ENCODE results near the gene MRTFA. TPM values are rescaled to one million over a fixed set of nuclear protein-coding genes. Genes with fewer than 3 reads are reported as not detected.
"Not testable (repeated sequence)": the region's sequence is repeated elsewhere in the genome, so short reads cannot be mapped to it uniquely, and the experiment has no call there.

MRTFA gene
- total RNA-seq, 2 experiments from 2014 or later, result 44.1 to 45.5 TPM

DNA sequence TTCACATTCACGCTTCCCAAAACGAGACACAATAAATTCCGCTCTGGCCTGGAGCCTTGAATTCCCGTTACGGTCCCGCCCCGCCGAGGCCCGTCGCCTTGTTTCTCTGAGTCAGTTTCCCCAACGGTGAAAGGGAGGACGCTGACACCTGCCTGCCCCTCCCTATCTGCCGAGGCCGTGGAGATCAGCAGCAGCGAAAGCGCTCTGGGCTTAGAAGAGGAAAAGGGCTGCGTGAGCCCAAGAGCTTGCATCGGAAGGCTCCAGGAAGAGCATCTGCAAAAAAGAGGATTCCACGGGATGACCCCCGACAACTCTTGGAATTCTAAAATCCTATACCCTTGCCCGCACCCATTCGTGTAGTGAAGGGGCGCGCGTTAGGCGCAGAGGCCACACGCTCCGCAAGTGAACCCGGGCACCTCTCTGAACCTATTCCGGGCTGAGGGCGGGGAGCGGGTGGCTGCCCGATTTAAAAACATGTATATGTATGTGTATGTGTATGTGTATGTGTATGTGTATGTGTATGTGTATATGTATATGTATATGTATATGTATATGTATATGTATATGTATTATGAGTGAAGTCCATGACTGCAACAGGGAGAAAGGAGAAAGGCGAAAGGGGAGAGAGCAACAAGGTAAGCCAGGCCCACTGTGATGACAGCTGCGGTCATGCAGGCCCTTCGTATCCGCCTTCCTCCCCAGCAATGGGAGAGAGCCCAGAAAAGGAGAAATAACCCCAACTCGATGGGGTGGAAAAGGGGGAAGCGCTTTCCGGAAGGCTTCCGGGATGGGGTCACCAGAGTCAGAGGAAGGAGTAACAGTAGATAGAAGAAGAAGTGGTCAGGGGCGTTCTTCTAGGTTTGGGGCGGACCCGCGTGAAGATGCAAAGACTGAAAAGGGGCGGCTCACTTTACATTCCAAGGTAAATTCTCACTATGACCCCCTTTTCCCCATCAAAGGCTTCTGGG is 948 bp upstream of the MRTFA start:
- ChIA-PET POLR2A (interaction anchor here (0.6 to 1.7 kb wide), 11 partner anchors 8 to 458 kb away, joined by 3 to 9 read pairs (median 4); no protein-coding TSS in a partner anchor), CTCF (interaction anchor here (0.7 to 3.1 kb wide), 10 partner anchors 9 to 285 kb away, joined by 3 to 29 read pairs (median 4); no protein-coding TSS in a partner anchor)
- Mint-ChIP-seq H3K27me3 (no peaks in the 10 kb centered on the region), H3K9me3 (no peaks in the 10 kb centered on the region), H3K4me1 (ENCODE audit: low read depth) (peaks cover 33% of the 10 kb centered on the region), H3K27ac (peak overlapping the region; percentile 89), H3K4me3 (peak overlapping the region; percentile 91), H3K36me3 (peaks cover 2% of the 10 kb centered on the region)
- DNase-seq, result peak; percentile 83
- intact Hi-C loops (cut with micrococcal nuclease), result loop anchor here (1.0 to 5.0 kb wide), 5 partner anchors 59 to 454 kb away; partner anchors contain the start of genes ST13 and XPNPEP3

DNA sequence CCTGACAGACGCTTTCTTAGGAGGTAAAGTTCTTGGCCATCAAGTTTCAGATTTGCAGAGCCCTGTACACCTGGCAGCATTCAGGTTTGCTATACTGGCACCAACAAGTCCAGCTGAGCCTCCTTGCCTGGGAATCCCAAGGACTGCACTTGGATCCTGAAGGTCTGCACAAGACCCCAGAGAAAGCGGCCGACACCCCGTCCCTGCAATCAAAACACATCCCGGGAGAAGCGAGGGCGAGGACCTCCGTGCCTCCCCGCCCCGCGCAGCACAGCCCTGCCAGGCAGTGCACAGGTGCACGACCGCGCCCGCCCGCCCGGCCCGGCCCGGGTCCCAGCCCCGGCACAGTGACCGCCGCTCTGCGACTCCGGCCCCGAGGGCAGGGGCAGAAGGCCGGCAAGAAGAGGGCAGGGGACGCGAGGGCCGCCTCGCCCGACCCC is 559 bp downstream of the MRTFA start:
- H3K4me3 Mint-ChIP-seq, result peak overlapping the region; percentile 91
- no peaks in the 10 kb centered on the region for H3K27me3 Mint-ChIP-seq
- H3K9me3 Mint-ChIP-seq, result no peaks in the 10 kb centered on the region
- H3K4me1 Mint-ChIP-seq (ENCODE audit: low read depth), result peaks cover 46% of the 10 kb centered on the region
- ChIA-PET POLR2A (interaction anchor here (1.0 to 1.7 kb wide), 4 partner anchors 16 to 200 kb away, joined by 3 to 9 read pairs (median 4); no protein-coding TSS in a partner anchor), CTCF (interaction anchor here (0.7 to 3.1 kb wide), 4 partner anchors 10 to 263 kb away, joined by 3 to 29 read pairs (median 8); no protein-coding TSS in a partner anchor)
- DNase-seq, result peak; percentile 24
- no peak overlapping the region for H3K27ac Mint-ChIP-seq
- H3K36me3 Mint-ChIP-seq, result peaks cover 2% of the 10 kb centered on the region
- intact Hi-C loops (cut with micrococcal nuclease), result loop anchor here (2.0 to 5.0 kb wide), 4 partner anchors 57 to 221 kb away; partner anchors contain the start of genes ST13 and XPNPEP3

- H3K4me3 Mint-ChIP-seq, result peak overlapping the region; percentile 89
- intact Hi-C loops (cut with micrococcal nuclease), result loop anchor here (5.0 kb wide), 1 partner anchor 222 kb away; the partner anchor contains the start of genes ST13 and XPNPEP3
- no peak for DNase-seq
- H3K27me3 Mint-ChIP-seq, result no peaks in the 10 kb centered on the region
- H3K36me3 Mint-ChIP-seq, result peaks cover 2% of the 10 kb centered on the region
- no peak overlapping the region for H3K27ac Mint-ChIP-seq
- peaks cover 47% of the 10 kb centered on the region for H3K4me1 Mint-ChIP-seq (ENCODE audit: low read depth)
- ChIA-PET CTCF (interaction anchor here (1.8 to 3.1 kb wide), 4 partner anchors 9 to 48 kb away, joined by 6 to 29 read pairs (median 16); no protein-coding TSS in a partner anchor), POLR2A (no interaction called here)
- H3K9me3 Mint-ChIP-seq, result no peaks in the 10 kb centered on the region
Measured at GRCh38 chr22:40635043-40635939, 1.2 kb downstream of the MRTFA start.

DNA sequence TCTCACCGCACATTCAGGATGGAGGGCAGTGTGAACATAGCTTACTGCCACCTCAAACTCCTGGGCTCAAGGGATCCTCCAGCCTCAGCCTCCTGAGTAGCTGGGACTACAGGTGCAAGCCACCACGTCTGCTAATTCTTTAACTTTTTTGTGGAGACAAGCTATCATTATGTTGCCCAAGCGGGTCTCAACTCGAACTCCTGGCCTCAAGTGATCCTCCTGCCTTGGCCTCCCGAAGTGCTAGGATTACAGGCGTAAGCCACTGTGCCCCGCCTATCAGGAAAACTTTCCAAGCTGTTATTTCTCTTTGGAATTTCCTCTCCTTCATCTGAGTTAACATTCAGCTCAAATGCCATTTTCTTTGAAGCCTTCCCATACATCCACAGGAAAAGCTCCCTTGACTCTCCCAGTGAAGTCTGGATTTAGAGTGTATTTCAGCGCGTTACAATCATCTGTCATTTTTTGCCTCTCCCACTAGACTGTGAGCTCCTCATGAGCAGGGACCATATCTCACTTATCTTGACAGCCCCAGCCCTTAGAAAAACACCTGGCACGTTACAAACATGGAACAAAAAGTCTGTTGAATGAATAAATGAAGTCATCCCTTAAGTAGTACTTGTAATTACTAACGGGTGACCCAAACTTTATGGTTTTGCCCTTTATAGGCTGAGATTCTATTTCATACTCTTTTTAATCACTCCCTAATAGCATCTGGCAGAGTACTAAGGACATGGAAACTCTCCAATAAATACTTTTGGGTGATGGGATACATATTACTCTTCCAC is 2.2 kb downstream of the MRTFA start:
- DNase-seq, result no peak

DNA sequence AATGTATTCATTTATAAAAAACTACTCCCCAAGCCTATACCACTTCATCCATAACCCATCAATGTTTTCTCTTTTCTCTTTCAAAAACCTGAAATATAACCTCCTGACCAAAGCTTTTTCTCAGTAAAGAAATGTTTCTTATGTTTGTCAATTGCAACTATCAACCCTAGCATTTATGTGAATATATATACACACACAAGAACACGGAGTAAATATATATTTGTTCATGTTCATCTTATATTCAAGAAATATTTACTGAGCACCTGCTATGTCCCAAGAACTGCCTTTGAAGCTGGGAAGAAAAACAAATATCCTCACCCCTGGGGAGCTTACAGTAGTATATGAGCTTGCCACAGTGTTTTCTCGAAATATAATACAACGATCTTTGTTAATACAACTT is 3.5 kb downstream of the MRTFA start:
- Mint-ChIP-seq H3K27ac (no peak overlapping the region), H3K4me1 (ENCODE audit: low read depth) (peaks cover 61% of the 10 kb centered on the region)
- intact Hi-C loops (cut with micrococcal nuclease), result no loop called here

More for the DNA sequence above, 2.2 kb downstream of the MRTFA start:
- peaks cover 51% of the 10 kb centered on the region for H3K4me1 Mint-ChIP-seq (ENCODE audit: low read depth)
- POLR2A ChIA-PET, result interaction anchor here (0.6 kb wide), 1 partner anchor 44 kb away, joined by 4 read pairs; no protein-coding TSS in a partner anchor
- no peaks in the 10 kb centered on the region for H3K27me3 Mint-ChIP-seq
- CTCF ChIA-PET, result interaction anchor here (0.6 to 2.9 kb wide), 7 partner anchors 10 to 1499 kb away, joined by 3 to 22 read pairs (median 6); no protein-coding TSS in a partner anchor
- peaks cover 2% of the 10 kb centered on the region for H3K36me3 Mint-ChIP-seq
- no peak overlapping the region for H3K4me3 Mint-ChIP-seq
- H3K27ac Mint-ChIP-seq, result no peak overlapping the region
- no peaks in the 10 kb centered on the region for H3K9me3 Mint-ChIP-seq
- intact Hi-C loops (cut with micrococcal nuclease), result no loop called here

GRCh38 chr22:40631925-40632324 is 4.6 kb downstream of the MRTFA start:
- H3K27ac Mint-ChIP-seq, result no peak overlapping the region
- no peaks in the 10 kb centered on the region for H3K9me3 Mint-ChIP-seq
- H3K27me3 Mint-ChIP-seq, result no peaks in the 10 kb centered on the region
- POLR2A ChIA-PET, result no interaction called here
- peaks cover 65% of the 10 kb centered on the region for H3K4me1 Mint-ChIP-seq (ENCODE audit: low read depth)
- CTCF ChIA-PET, result interaction anchor here (0.6 to 2.9 kb wide), 4 partner anchors 20 to 260 kb away, joined by 3 to 12 read pairs (median 5); no protein-coding TSS in a partner anchor
- no peak overlapping the region for H3K4me3 Mint-ChIP-seq
- no peak for DNase-seq
- intact Hi-C loops (cut with micrococcal nuclease), result no loop called here
- peaks cover 2% of the 10 kb centered on the region for H3K36me3 Mint-ChIP-seq

More for the DNA sequence above, 3.5 kb downstream of the MRTFA start:
- DNase-seq, result no peak
- Mint-ChIP-seq H3K27me3 (no peaks in the 10 kb centered on the region), H3K4me3 (no peak overlapping the region), H3K9me3 (no peaks in the 10 kb centered on the region), H3K36me3 (peaks cover 2% of the 10 kb centered on the region)
- POLR2A ChIA-PET, result no interaction called here
- CTCF ChIA-PET, result interaction anchor here (1.4 to 2.9 kb wide), 4 partner anchors 13 to 266 kb away, joined by 5 to 22 read pairs (median 10); no protein-coding TSS in a partner anchor

- Mint-ChIP-seq H3K36me3 (no peaks in the 10 kb centered on the region), H3K27me3 (no peaks in the 10 kb centered on the region), H3K27ac (peak overlapping the region; percentile 59), H3K4me1 (ENCODE audit: low read depth) (peaks cover 55% of the 10 kb centered on the region), H3K9me3 (no peaks in the 10 kb centered on the region), H3K4me3 (no peak overlapping the region)
- intact Hi-C loops (cut with micrococcal nuclease), result no loop called here
- DNase-seq, result peak; percentile 46
- ChIA-PET POLR2A (interaction anchor here (1.6 kb wide), 1 partner anchor 8 kb away, joined by 3 read pairs; the partner anchor contains the start of gene MRTFA), CTCF (interaction anchor here (0.7 to 5.1 kb wide), 4 partner anchors 9 to 194 kb away, joined by 3 to 25 read pairs (median 4); no protein-coding TSS in a partner anchor)
Measured at GRCh38 chr22:40628354-40629042, 8.0 kb downstream of the MRTFA start.

DNA sequence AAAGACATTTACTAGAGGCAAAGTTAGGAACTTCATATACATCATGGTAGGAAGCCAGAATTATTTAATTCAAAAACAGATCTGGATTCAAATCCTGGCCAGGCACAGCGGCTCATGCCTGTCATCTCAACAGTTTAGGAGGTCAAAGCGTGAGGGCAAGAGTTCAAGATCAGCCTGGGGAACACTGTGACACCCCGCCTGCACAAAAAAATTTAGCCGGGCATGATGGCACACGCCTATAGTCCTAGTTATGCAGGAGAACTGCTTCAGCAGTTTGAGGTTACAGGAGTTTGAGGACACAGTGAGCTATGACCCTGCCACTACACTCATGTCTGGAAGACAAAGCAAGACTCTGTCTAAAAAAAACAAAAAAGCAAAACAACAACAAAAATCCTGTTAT is 8.9 kb downstream of the MRTFA start:
- DNase-seq, result no peak
- peaks cover 54% of the 10 kb centered on the region for H3K4me1 Mint-ChIP-seq (ENCODE audit: low read depth)
- peaks cover 3% of the 10 kb centered on the region for H3K9me3 Mint-ChIP-seq
- CTCF ChIA-PET, result interaction anchor here (5.1 kb wide), 1 partner anchor 19 kb away, joined by 25 read pairs; no protein-coding TSS in a partner anchor
- no peak overlapping the region for H3K27ac Mint-ChIP-seq
- no peaks in the 10 kb centered on the region for H3K27me3 Mint-ChIP-seq
- intact Hi-C loops (cut with micrococcal nuclease), result no loop called here
- H3K4me3 Mint-ChIP-seq, result no peak overlapping the region
- POLR2A ChIA-PET, result interaction anchor here (1.6 kb wide), 1 partner anchor 9 kb away, joined by 3 read pairs; the partner anchor contains the start of gene MRTFA
- H3K36me3 Mint-ChIP-seq, result peaks cover 3% of the 10 kb centered on the region

- Mint-ChIP-seq H3K4me1 (ENCODE audit: low read depth) (peaks cover 49% of the 10 kb centered on the region), H3K4me3 (no peak overlapping the region), H3K27ac (no peak overlapping the region), H3K36me3 (peaks cover 6% of the 10 kb centered on the region), H3K9me3 (peaks cover 7% of the 10 kb centered on the region), H3K27me3 (no peaks in the 10 kb centered on the region)
- ChIA-PET CTCF (interaction anchor here (0.5 to 5.1 kb wide), 2 partner anchors 19 to 101 kb away, joined by 4 to 25 read pairs; no protein-coding TSS in a partner anchor), POLR2A (interaction anchor here (1.6 kb wide), 1 partner anchor 10 kb away, joined by 3 read pairs; the partner anchor contains the start of gene MRTFA)
- no peak for DNase-seq
- intact Hi-C loops (cut with micrococcal nuclease), result no loop called here
Measured at GRCh38 chr22:40626851-40627250, 9.7 kb downstream of the MRTFA start.

GRCh38 chr22:40625794-40626193 is 10.7 kb downstream of the MRTFA start:
- Mint-ChIP-seq H3K9me3 (peaks cover 11% of the 10 kb centered on the region), H3K4me1 (ENCODE audit: low read depth) (peaks cover 41% of the 10 kb centered on the region)
- H3K27me3 Mint-ChIP-seq; CTCF ChIA-PET; POLR2A ChIA-PET; H3K27ac Mint-ChIP-seq; H3K36me3 Mint-ChIP-seq; H3K4me3 Mint-ChIP-seq; intact Hi-C loops (cut with micrococcal nuclease); DNase-seq: not testable (repeated sequence)

Data from activated CD4-positive, alpha-beta memory T cell treated with anti-CD3 and anti-CD28 coated beads for 36 hours (primary cell).